ENCODE results near the gene MDN1. TPM values are rescaled to one million over a fixed set of nuclear protein-coding genes. Genes with fewer than 3 reads are reported as not detected.

Gene MDN1
- total and polyA plus RNA-seq, 2 of the 8 experiments (the other 6 are each of a cell fraction or from before 2014, with no cell fraction given), result 53.5 to 179 TPM

- no peak for TF ChIP-seq NANOG (IDR thresholded peaks at IDR 0.05; ENCODE audit: insufficient read depth, low read depth, low read length, poor library complexity, severe bottlenecking)
- no peak; the same call in 1 of the 2 replicates for TF ChIP-seq MAX (IDR thresholded peaks at IDR 0.05)
Observed at GRCh38 chr6:89692256-89692655, 127.3 kb downstream of the MDN1 start (continued).
